Head of caudate nucleus (tissue), 42 donors: ENCODE measurements around the gene OPTC.
A peak's percentile ranks its signal among the peaks of the same experiment; 100 is the strongest.

Experiments
- DNase-seq, 42 donors: peaks; one replicate each; pipeline versions ENCODE4 v3.0.0 to v3.0.0-alpha.2; 2020 to 2021; ENCODE audit warnings: mixed read lengths in 7 of 42
- intact Hi-C: fragments of 100-400 bp; cut with DNase I; formaldehyde crosslinking; loops from one replicate; pipeline ENCODE4 v1.15.0; 2022

The OPTC gene

GRCh38 chr1:203547771-203548421, 53.9 kb downstream of the OPTC start:
- no peak for DNase-seq
- intact Hi-C loops, result no loop called here

- no peak for DNase-seq
- intact Hi-C loops, result no loop called here
Measured at GRCh38 chr1:203548892-203549291, 54.9 kb downstream of the OPTC start.

GRCh38 chr1:203549309-203549708, 55.4 kb downstream of the OPTC start:
- intact Hi-C loops, result no loop called here
- no peak for DNase-seq

GRCh38 chr1:203550846-203551245, 56.9 kb downstream of the OPTC start:
- DNase-seq, result no peak
- intact Hi-C loops, result no loop called here

- DNase-seq, result no peak
- intact Hi-C loops, result no loop called here
Measured at GRCh38 chr1:203551550-203551949, 57.6 kb downstream of the OPTC start.

- DNase-seq, result no peak
- intact Hi-C loops, result no loop called here
Measured at GRCh38 chr1:203553496-203553895, 59.5 kb downstream of the OPTC start.

GRCh38 chr1:203554071-203554470, 60.1 kb downstream of the OPTC start:
- DNase-seq, result no peak
- intact Hi-C loops, result no loop called here

- intact Hi-C loops, result no loop called here
- no peak for DNase-seq
Measured at GRCh38 chr1:203555076-203555475, 61.1 kb downstream of the OPTC start.

GRCh38 chr1:203555511-203556046, 61.6 kb downstream of the OPTC start:
- no peak for DNase-seq
- intact Hi-C loops, result no loop called here

GRCh38 chr1:203556047-203556851, 62.3 kb downstream of the OPTC start:
- intact Hi-C loops, result no loop called here
- DNase-seq, result peak in 14 of 42 donors; percentile 7 to 46 (median 14)

- intact Hi-C loops, result no loop called here
- peak in 35 of 42 donors; percentile 9 to 71 (median 41) for DNase-seq
Measured at GRCh38 chr1:203557390-203557789, 63.4 kb downstream of the OPTC start.

- peak in 38 of 42 donors; percentile 6 to 87 (median 46) for DNase-seq
- intact Hi-C loops, result no loop called here
Measured at GRCh38 chr1:203558064-203558760, 64.3 kb downstream of the OPTC start.
